Esophagus muscularis mucosa (tissue), 3 donors: Measurements from ENCODE around the gene CCDC124.
"Not testable (repeated sequence)": the region's sequence is repeated elsewhere in the genome, so short reads cannot be mapped to it uniquely, and the experiment has no call there.

Experiments
- POLR2A ChIP-seq: fragments of 450-650 bp; IDR thresholded peaks from one replicate; pipeline ENCODE4 v1.6.1; 2017; ENCODE audit warnings: antibody characterized with exemption, moderate library complexity, mild to moderate bottlenecking, low read depth
- TF ChIP-seq, protein P1 (sequence below), 3 experiments: fragments of 200-600 bp in 2 of 3; fragments of 450-650 bp in 1 of 3; sonication (generic) in 2 of 3; IDR thresholded peaks; one replicate each; pipeline ENCODE4 v1.5.1; 2017 to 2019; ENCODE audit warnings: antibody characterized with exemption in 3 of 3, mild to moderate bottlenecking in 2 of 3, moderate library complexity in 1 of 3

GRCh38 chr19:17986569-17986968 is 53.8 kb downstream of the CCDC124 start:
- TF ChIP-seq, protein P1, sequence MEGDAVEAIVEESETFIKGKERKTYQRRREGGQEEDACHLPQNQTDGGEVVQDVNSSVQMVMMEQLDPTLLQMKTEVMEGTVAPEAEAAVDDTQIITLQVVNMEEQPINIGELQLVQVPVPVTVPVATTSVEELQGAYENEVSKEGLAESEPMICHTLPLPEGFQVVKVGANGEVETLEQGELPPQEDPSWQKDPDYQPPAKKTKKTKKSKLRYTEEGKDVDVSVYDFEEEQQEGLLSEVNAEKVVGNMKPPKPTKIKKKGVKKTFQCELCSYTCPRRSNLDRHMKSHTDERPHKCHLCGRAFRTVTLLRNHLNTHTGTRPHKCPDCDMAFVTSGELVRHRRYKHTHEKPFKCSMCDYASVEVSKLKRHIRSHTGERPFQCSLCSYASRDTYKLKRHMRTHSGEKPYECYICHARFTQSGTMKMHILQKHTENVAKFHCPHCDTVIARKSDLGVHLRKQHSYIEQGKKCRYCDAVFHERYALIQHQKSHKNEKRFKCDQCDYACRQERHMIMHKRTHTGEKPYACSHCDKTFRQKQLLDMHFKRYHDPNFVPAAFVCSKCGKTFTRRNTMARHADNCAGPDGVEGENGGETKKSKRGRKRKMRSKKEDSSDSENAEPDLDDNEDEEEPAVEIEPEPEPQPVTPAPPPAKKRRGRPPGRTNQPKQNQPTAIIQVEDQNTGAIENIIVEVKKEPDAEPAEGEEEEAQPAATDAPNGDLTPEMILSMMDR (IDR thresholded peaks at IDR 0.05), result not testable (repeated sequence)
- not testable (repeated sequence) for TF ChIP-seq POLR2A
